Neuronal stem cell (in vitro differentiated cells): ENCODE results near the gene TIAM2.
A peak's percentile ranks its signal among the peaks of the same experiment; 100 is the strongest.
"Not testable (repeated sequence)": the region's sequence is repeated elsewhere in the genome, so short reads cannot be mapped to it uniquely, and the experiment has no call there.

Source experiments
- DNase-seq: peaks from one replicate; pipeline ENCODE4 v3.0.0-alpha.2; 2013; ENCODE audit warnings: low spot score
- H2AFZ ChIP-seq: one replicate; pipeline ENCODE4 v1.6.1; 2013; ENCODE audit warnings: mild to moderate bottlenecking, low read length, inconsistent platforms
- H2AK5ac ChIP-seq: 2 replicates; pipeline ENCODE4 v1.6.1; 2013; ENCODE audit warnings: low read depth, mild to moderate bottlenecking, inconsistent platforms, low read length, moderate library complexity, mixed read lengths
- H2BK120ac ChIP-seq: 2 replicates; pipeline ENCODE4 v1.6.1; 2013; ENCODE audit warnings: low read depth, mild to moderate bottlenecking, inconsistent platforms, low read length, moderate library complexity, mixed read lengths
- H2BK12ac ChIP-seq: one replicate; pipeline ENCODE4 v1.6.1; 2013; ENCODE audit warnings: low read length, inconsistent platforms
- H2BK15ac ChIP-seq: 2 replicates; pipeline ENCODE4 v1.6.1; 2013; ENCODE audit warnings: mild to moderate bottlenecking, low read length, inconsistent platforms, mixed read lengths
- H2BK5ac ChIP-seq: one replicate; pipeline ENCODE4 v1.6.1; 2013; ENCODE audit warnings: inconsistent platforms, mild to moderate bottlenecking, low read length, moderate library complexity
- H3K14ac ChIP-seq: one replicate; pipeline ENCODE4 v1.6.1; 2013; ENCODE audit warnings: low read length, inconsistent platforms
- H3K18ac ChIP-seq: 2 replicates; pipeline ENCODE4 v1.6.1; 2013; ENCODE audit warnings: low read length, inconsistent platforms
- H3K23ac ChIP-seq: 2 replicates; pipeline ENCODE4 v1.6.1; 2013; ENCODE audit warnings: low read depth, mild to moderate bottlenecking, mixed read lengths, low read length, inconsistent platforms; ENCODE audit not compliant: poor library complexity
- H3K27ac ChIP-seq: replicated peaks from 3 replicates; pipeline ENCODE4 v1.5.1; 2013; ENCODE audit warnings: low read length, inconsistent platforms
- H3K27me3 ChIP-seq, 3 experiments: 2 replicates each; pipeline ENCODE4 v1.6.1; 2013; ENCODE audit warnings: low read length in 3 of 3, mild to moderate bottlenecking in 2 of 3, inconsistent platforms in 1 of 3, low read depth in 1 of 3, mixed read lengths in 1 of 3, moderate library complexity in 1 of 3; ENCODE audit not compliant: control insufficient read depth in 3 of 3, insufficient read depth in 3 of 3
- H3K36me3 ChIP-seq, 2 donors: replicated peaks in 1 of 2; 2 replicates each; pipeline ENCODE4 v1.6.1; 2013; ENCODE audit warnings: low read length in 2 of 2; ENCODE audit not compliant: control insufficient read depth in 2 of 2, insufficient read depth in 2 of 2
- H3K4ac ChIP-seq: 2 replicates; pipeline ENCODE4 v1.6.1; 2013; ENCODE audit warnings: inconsistent platforms, mild to moderate bottlenecking, low read length, moderate library complexity
- H3K4me1 ChIP-seq, 2 donors: 1 replicate in 1 of 2; 2 replicates in 1 of 2; pipeline ENCODE4 v1.6.1; 2013; ENCODE audit warnings: low read length in 2 of 2, low read depth in 1 of 2; ENCODE audit not compliant: control insufficient read depth in 2 of 2, insufficient read depth in 1 of 2
- H3K4me2 ChIP-seq: one replicate; pipeline ENCODE4 v1.6.1; 2013; ENCODE audit warnings: mild to moderate bottlenecking, low read length, inconsistent platforms; ENCODE audit not compliant: insufficient read depth, poor library complexity, severe bottlenecking
- H3K4me3 ChIP-seq, 2 donors: 2 replicates each; pipeline ENCODE4 v1.5.1; 2013; ENCODE audit warnings: low read length in 2 of 2, mild to moderate bottlenecking in 2 of 2, inconsistent platforms in 1 of 2, moderate library complexity in 1 of 2
- H3K79me1 ChIP-seq: one replicate; pipeline ENCODE4 v1.6.1; 2013; ENCODE audit warnings: low read depth, mild to moderate bottlenecking, inconsistent platforms, low read length, moderate library complexity
- H3K9ac ChIP-seq: one replicate; pipeline ENCODE4 v1.6.1; 2013; ENCODE audit warnings: mild to moderate bottlenecking, low read depth, low read length, inconsistent platforms; ENCODE audit not compliant: poor library complexity
- H3K9me3 ChIP-seq, 2 donors: replicated peaks in 1 of 2; 2 replicates each; pipeline versions ENCODE3 to v1.6.1; 2013; ENCODE audit warnings: low read length in 2 of 2, mild to moderate bottlenecking in 2 of 2, inconsistent platforms in 1 of 2, low read depth in 1 of 2, mixed read lengths in 1 of 2, moderate library complexity in 1 of 2; ENCODE audit not compliant: control insufficient read depth in 2 of 2, insufficient read depth in 1 of 2
- H4K8ac ChIP-seq: one replicate; pipeline ENCODE4 v1.6.1; 2013; ENCODE audit warnings: low read depth, mild to moderate bottlenecking, inconsistent platforms, low read length, moderate library complexity
- H4K91ac ChIP-seq: one replicate; pipeline ENCODE4 v1.6.1; 2013; ENCODE audit warnings: low read length, low read depth, mild to moderate bottlenecking, inconsistent platforms; ENCODE audit not compliant: poor library complexity
- WGBS, 2 donors: extraction: QIAGEN DNeasy Blood & Tissue Kit; methylation state at CpG; one replicate each; pipeline ENCODE4 v1.1.7; 2013; ENCODE audit warnings: missing lambda C conversion rate in 2 of 2, mixed read lengths in 1 of 2; ENCODE audit not compliant: insufficient read length in 2 of 2, insufficient replicate concordance in 1 of 2; ENCODE audit errors: extremely low coverage in 2 of 2; 5-methylcytosine and 5-hydroxymethylcytosine counted together

Gene TIAM2

DNA sequence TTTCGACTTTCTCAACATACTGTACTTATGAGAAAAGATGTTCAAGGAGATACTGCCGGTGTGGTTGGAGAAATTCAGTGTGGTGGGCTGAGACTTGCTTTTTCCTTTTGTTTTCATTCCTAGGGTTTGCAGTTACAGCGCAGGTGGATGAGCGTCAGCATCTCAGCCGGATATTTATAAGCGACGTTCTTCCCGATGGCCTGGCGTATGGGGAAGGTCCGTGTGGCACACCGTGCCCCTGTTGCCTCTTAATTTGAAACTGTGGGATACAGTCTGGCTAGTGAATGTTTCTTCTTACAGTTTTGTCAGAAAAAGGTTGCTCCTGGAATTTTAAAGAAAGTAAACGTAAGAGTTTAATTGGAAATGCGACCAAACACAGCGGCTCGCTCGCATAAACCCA, 187.0 kb downstream of the TIAM2 start:
- Histone ChIP-seq H3K27ac (no peak overlapping the region), H2AK5ac (no peak overlapping the region)

GRCh38 chr6:155183095-155183494, 188.0 kb downstream of the TIAM2 start:
- no peak overlapping the region for H4K8ac ChIP-seq
- H2BK15ac ChIP-seq = no peak overlapping the region
- no peak overlapping the region for H3K14ac ChIP-seq
- no peak overlapping the region for H3K27ac ChIP-seq
- no peak overlapping the region for H3K9ac ChIP-seq
- DNase-seq = no peak
- H3K23ac ChIP-seq = no peak overlapping the region
- no peaks in the 10 kb centered on the region for H3K27me3 ChIP-seq
- H4K91ac ChIP-seq = no peak overlapping the region
- H3K4me2 ChIP-seq = no peak overlapping the region
- H2BK12ac ChIP-seq = no peak overlapping the region
- no peak overlapping the region for H3K18ac ChIP-seq
- H2AFZ ChIP-seq = no peak overlapping the region
- no peak overlapping the region for H3K4me3 ChIP-seq
- no peak overlapping the region for H2BK120ac ChIP-seq
- H3K9me3 ChIP-seq = no peaks in the 10 kb centered on the region
- H3K4ac ChIP-seq = no peak overlapping the region
- no CpG with 5 or more reads among the region's 5 CpGs for WGBS, 2 donors
- no peaks in the 10 kb centered on the region for H3K79me1 ChIP-seq
- peaks cover 8 to 12% of the 10 kb centered on the region in 2 donors for H3K4me1 ChIP-seq
- H2BK5ac ChIP-seq = no peak overlapping the region
- peaks cover 2 to 89% of the 10 kb centered on the region in 2 donors for H3K36me3 ChIP-seq
- no peak overlapping the region for H2AK5ac ChIP-seq

More for the DNA sequence above, 187.0 kb downstream of the TIAM2 start:
- no peak for DNase-seq
- no CpG with 5 or more reads among the region's 16 CpGs for WGBS, 2 donors
- no peak overlapping the region for H4K8ac ChIP-seq
- no peak overlapping the region for H2BK15ac ChIP-seq
- H3K18ac ChIP-seq = no peak overlapping the region
- no peak overlapping the region for H2BK12ac ChIP-seq
- no peak overlapping the region for H3K9ac ChIP-seq
- H3K9me3 ChIP-seq = no peaks in the 10 kb centered on the region
- H4K91ac ChIP-seq = no peak overlapping the region
- no peak overlapping the region for H2BK5ac ChIP-seq
- no peak overlapping the region for H2BK120ac ChIP-seq
- no peak overlapping the region for H3K4ac ChIP-seq
- no peaks in the 10 kb centered on the region for H3K79me1 ChIP-seq
- H3K4me2 ChIP-seq = no peak overlapping the region
- peaks cover 8 to 12% of the 10 kb centered on the region in 2 donors for H3K4me1 ChIP-seq
- H3K23ac ChIP-seq = no peak overlapping the region
- no peak overlapping the region for H2AFZ ChIP-seq
- peaks cover 2 to 90% of the 10 kb centered on the region in 2 donors for H3K36me3 ChIP-seq
- H3K27me3 ChIP-seq = no peaks in the 10 kb centered on the region
- no peak overlapping the region for H3K14ac ChIP-seq
- no peak overlapping the region for H3K4me3 ChIP-seq

DNA sequence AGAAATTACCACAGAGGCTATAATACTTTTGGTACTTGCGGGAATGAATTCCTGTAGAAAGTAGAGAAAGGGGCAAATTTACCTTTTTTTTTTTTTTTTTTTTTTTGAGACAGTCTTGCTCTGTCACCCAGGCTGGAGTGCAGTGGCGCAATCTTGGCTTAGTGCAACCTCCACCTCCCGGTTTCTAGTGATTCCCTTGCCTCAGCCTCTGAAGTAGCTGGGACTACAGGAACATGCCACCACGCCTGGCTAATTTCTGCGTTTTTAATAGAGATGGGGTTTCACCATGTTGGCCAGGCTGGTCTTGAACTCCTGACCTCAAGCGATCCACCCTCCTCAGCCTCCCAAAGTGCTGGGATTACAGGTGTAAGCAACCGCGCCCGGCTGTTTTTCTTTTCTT, 189.9 kb downstream of the TIAM2 start:
- H3K4ac ChIP-seq, H3K9me3 ChIP-seq, H3K79me1 ChIP-seq, H2BK120ac ChIP-seq, H3K27ac ChIP-seq, H2AFZ ChIP-seq, H2BK5ac ChIP-seq, H2BK15ac ChIP-seq, H3K23ac ChIP-seq, H3K18ac ChIP-seq, H4K8ac ChIP-seq, H3K9ac ChIP-seq, DNase-seq, H2AK5ac ChIP-seq, H3K4me2 ChIP-seq, H3K14ac ChIP-seq, H3K27me3 ChIP-seq, H4K91ac ChIP-seq, H3K4me3 ChIP-seq, H2BK12ac ChIP-seq: not testable (repeated sequence)
- no CpG with 5 or more reads among the region's 9 CpGs for WGBS, 2 donors
- Histone ChIP-seq H3K36me3 (peaks cover 2 to 89% of the 10 kb centered on the region in 2 donors), H3K4me1 (peaks cover 10 to 12% of the 10 kb centered on the region in 2 donors)

GRCh38 chr6:155185544-155185943, 190.4 kb downstream of the TIAM2 start:
- no peak overlapping the region for H4K91ac ChIP-seq
- H3K36me3 ChIP-seq = peaks cover 2 to 89% of the 10 kb centered on the region in 2 donors
- no peak overlapping the region for H3K4ac ChIP-seq
- no peak overlapping the region for H2BK15ac ChIP-seq
- no peak overlapping the region for H3K9ac ChIP-seq
- H4K8ac ChIP-seq = no peak overlapping the region
- no peak overlapping the region for H3K23ac ChIP-seq
- no peaks in the 10 kb centered on the region for H3K9me3 ChIP-seq
- H2BK120ac ChIP-seq = no peak overlapping the region
- H2AFZ ChIP-seq = no peak overlapping the region
- H3K79me1 ChIP-seq = no peaks in the 10 kb centered on the region
- H3K4me1 ChIP-seq = peaks cover 10 to 12% of the 10 kb centered on the region in 2 donors
- no CpG with 5 or more reads among the region's 6 CpGs for WGBS, 2 donors
- no peak overlapping the region for H3K14ac ChIP-seq
- peak; percentile 29 for DNase-seq
- no peak overlapping the region for H3K18ac ChIP-seq
- no peak overlapping the region for H2BK5ac ChIP-seq
- no peaks in the 10 kb centered on the region for H3K27me3 ChIP-seq
- H2BK12ac ChIP-seq = no peak overlapping the region
- H3K27ac ChIP-seq = no peak overlapping the region
- no peak overlapping the region for H2AK5ac ChIP-seq
- H3K4me3 ChIP-seq = no peak overlapping the region
- H3K4me2 ChIP-seq = no peak overlapping the region
